Common myeloid progenitor, CD34-positive (primary cell): ENCODE measurements around the gene MRPL32.

Source experiments
- CTCF ChIA-PET: fragments of 350-600 bp; sonication (Branson Sonifier 250); formaldehyde crosslinking; loops from one replicate; lab custom pipeline; 2021; ENCODE audit warnings: antibody characterized with exemption; lab: Charles Lee
- POLR2A ChIA-PET: fragments of 350-600 bp; sonication (Branson Sonifier 250); formaldehyde crosslinking; loops from one replicate; lab custom pipeline; 2021; ENCODE audit warnings: antibody characterized with exemption; lab: Charles Lee
- DNase-seq, 3 donors: peaks; one replicate each; pipeline versions ENCODE4 v3.0.0 to v3.0.0-alpha.2; 2013
- H3K27ac ChIP-seq, 2 experiments: 1 replicate in 1 of 2; 2 replicates in 1 of 2; pipeline ENCODE4 v1.7.0; 2013; ENCODE audit warnings: inconsistent platforms in 2 of 2, low read length in 2 of 2, mild to moderate bottlenecking in 2 of 2, low read depth in 1 of 2, moderate library complexity in 1 of 2; ENCODE audit not compliant: severe bottlenecking in 2 of 2, insufficient read depth in 1 of 2, poor library complexity in 1 of 2
- H3K27me3 ChIP-seq, 5 experiments: replicated peaks in 2 of 5; 1 replicate in 3 of 5; 2 replicates in 2 of 5; pipeline versions ENCODE4 v1.6.1 to v1.7.0; 2013; ENCODE audit warnings: low read length in 4 of 5, mild to moderate bottlenecking in 2 of 5, moderate library complexity in 2 of 5, inconsistent platforms in 1 of 5; ENCODE audit not compliant: insufficient read depth in 5 of 5, control insufficient read depth in 4 of 5
- H3K36me3 ChIP-seq, 4 experiments: 1 replicate in 2 of 4; 2 replicates in 2 of 4; pipeline versions ENCODE4 v1.6.1 to v1.7.0; 2013; ENCODE audit warnings: low read length in 3 of 4, control low read depth in 1 of 4, mild to moderate bottlenecking in 1 of 4; ENCODE audit not compliant: control insufficient read depth in 4 of 4, insufficient read depth in 4 of 4
- H3K4me1 ChIP-seq, 4 experiments: 1 replicate in 3 of 4; 2 replicates in 1 of 4; pipeline versions ENCODE4 v1.6.1 to v1.7.1; 2013; ENCODE audit warnings: low read length in 3 of 4, mild to moderate bottlenecking in 3 of 4, control low read depth in 1 of 4, inconsistent platforms in 1 of 4, moderate library complexity in 1 of 4; ENCODE audit not compliant: control insufficient read depth in 4 of 4, insufficient read depth in 4 of 4; ENCODE audit errors: control extremely low read depth in 1 of 4
- H3K4me3 ChIP-seq, 7 experiments: 1 replicate in 4 of 7; 2 replicates in 3 of 7; pipeline versions ENCODE4 v1.5.1 to v1.7.0; 2013; ENCODE audit warnings: mild to moderate bottlenecking in 7 of 7, low read length in 6 of 7, moderate library complexity in 6 of 7, inconsistent platforms in 2 of 7, low read depth in 2 of 7, control low read depth in 1 of 7; ENCODE audit not compliant: insufficient read depth in 4 of 7, control insufficient read depth in 1 of 7; ENCODE audit errors: extremely low read depth in 1 of 7
- H3K9me3 ChIP-seq, 5 experiments: 1 replicate in 4 of 5; 2 replicates in 1 of 5; pipeline versions ENCODE4 v1.6.1 to v1.7.1; 2013; ENCODE audit warnings: low read length in 4 of 5, mild to moderate bottlenecking in 2 of 5, inconsistent platforms in 1 of 5, low read depth in 1 of 5, moderate library complexity in 1 of 5; ENCODE audit not compliant: control insufficient read depth in 4 of 5, insufficient read depth in 2 of 5; ENCODE audit errors: control extremely low read depth in 1 of 5
- WGBS: methylation state at CpG from one replicate; pipeline ENCODE4 v1.1.5; 2013; ENCODE audit not compliant: insufficient coverage; 5-methylcytosine and 5-hydroxymethylcytosine counted together

Gene MRPL32

DNA sequence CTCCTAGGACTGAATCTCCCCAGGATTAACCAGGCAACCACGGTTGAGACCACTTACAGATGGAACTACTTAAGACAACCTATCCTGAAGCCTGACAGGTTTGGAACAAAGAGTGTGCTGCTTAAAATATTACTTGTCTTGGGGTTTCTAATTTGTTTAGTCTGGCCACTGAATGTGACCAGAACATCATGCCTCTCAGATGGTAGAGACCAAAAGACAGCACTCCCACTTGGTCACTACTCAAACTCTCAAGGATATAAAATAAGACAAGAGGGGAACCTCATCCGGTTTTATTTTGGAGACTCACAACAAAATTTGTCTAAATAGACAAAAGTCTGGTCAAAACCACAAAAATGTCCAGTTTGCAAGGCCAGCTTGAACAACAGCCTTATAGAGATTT, 15.3 kb downstream of the MRPL32 start:
- peaks cover 0 to 14% (median 8%) of the 10 kb centered on the region in 4 experiments for H3K4me1 ChIP-seq
- H3K4me3 ChIP-seq = no peak overlapping the region
- POLR2A ChIA-PET = no interaction called here
- no peaks in the 10 kb centered on the region for H3K9me3 ChIP-seq
- no peaks in the 10 kb centered on the region for H3K27me3 ChIP-seq
- no peak overlapping the region for H3K27ac ChIP-seq
- CTCF ChIA-PET = interaction anchor here (1.4 to 2.4 kb wide), 2 partner anchors 12 kb away, joined by 5 to 8 read pairs; no protein-coding TSS in a partner anchor
- H3K36me3 ChIP-seq = no peaks in the 10 kb centered on the region
- 100% methylated on average over 2 of the region's 2 CpGs for WGBS
- no peak for DNase-seq

GRCh38 chr7:42950417-42950816, 18.2 kb downstream of the MRPL32 start:
- WGBS = no CpG with 5 or more reads among the region's 3 CpGs
- CTCF ChIA-PET = interaction anchor here (1.6 to 1.7 kb wide), 2 partner anchors 10 kb away, joined by 3 to 4 read pairs; no protein-coding TSS in a partner anchor

GRCh38 chr7:42952328-42952727, 20.2 kb downstream of the MRPL32 start:
- Histone ChIP-seq H3K9me3 (peaks cover 0 to 3% (median 0%) of the 10 kb centered on the region in 5 experiments), H3K27me3 (no peaks in the 10 kb centered on the region), H3K4me3 (no peak overlapping the region), H3K4me1 (no peaks in the 10 kb centered on the region), H3K27ac (no peak overlapping the region), H3K36me3 (no peaks in the 10 kb centered on the region)
- ChIA-PET POLR2A (no interaction called here), CTCF (interaction anchor here (1.6 kb wide), 1 partner anchor 9 kb away, joined by 4 read pairs; no protein-coding TSS in a partner anchor)
- DNase-seq = no peak
- WGBS = 94% methylated on average over 2 of the region's 4 CpGs

More at GRCh38 chr7:42950417-42950816, 18.2 kb downstream of the MRPL32 start:
- H3K4me3 ChIP-seq = no peak overlapping the region
- POLR2A ChIA-PET = no interaction called here
- H3K9me3 ChIP-seq = no peaks in the 10 kb centered on the region
- H3K36me3 ChIP-seq = no peaks in the 10 kb centered on the region
- no peaks in the 10 kb centered on the region for H3K27me3 ChIP-seq
- H3K27ac ChIP-seq = no peak overlapping the region
- peaks cover 0 to 11% (median 8%) of the 10 kb centered on the region in 4 experiments for H3K4me1 ChIP-seq
- DNase-seq = no peak

DNA sequence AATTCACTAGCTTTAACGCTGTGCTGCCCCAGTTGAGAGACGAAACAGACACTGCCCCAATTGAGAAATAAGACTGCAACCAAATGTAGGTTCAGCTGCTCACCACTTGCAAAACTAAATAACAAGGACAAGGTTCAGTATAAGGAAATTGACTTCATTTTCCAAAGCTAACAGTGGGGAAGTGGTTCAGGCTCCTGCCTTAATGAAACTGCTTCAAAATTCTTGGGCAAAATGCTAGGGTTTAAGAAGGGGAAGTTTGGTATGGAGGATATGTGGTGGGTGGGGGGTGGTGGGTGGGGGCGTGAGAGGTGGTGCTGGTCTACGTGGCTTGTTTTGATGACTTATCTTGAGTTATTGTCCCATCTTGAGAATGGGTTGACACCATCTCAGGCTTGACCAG, 21.8 kb downstream of the MRPL32 start:
- no peak for DNase-seq
- Histone ChIP-seq H3K4me1 (no peaks in the 10 kb centered on the region), H3K27me3 (no peaks in the 10 kb centered on the region), H3K4me3 (no peak overlapping the region), H3K36me3 (no peaks in the 10 kb centered on the region), H3K27ac (no peak overlapping the region), H3K9me3 (peaks cover 0 to 3% (median 0%) of the 10 kb centered on the region in 5 experiments)
- WGBS = 93% methylated on average over 3 of the region's 4 CpGs
- ChIA-PET POLR2A (interaction anchor here (0.6 kb wide), 1 partner anchor 126 kb away, joined by 3 read pairs; no protein-coding TSS in a partner anchor), CTCF (interaction anchor here (1.1 to 1.5 kb wide), 2 partner anchors 9 to 12 kb away, joined by 4 to 5 read pairs; no protein-coding TSS in a partner anchor)

DNA sequence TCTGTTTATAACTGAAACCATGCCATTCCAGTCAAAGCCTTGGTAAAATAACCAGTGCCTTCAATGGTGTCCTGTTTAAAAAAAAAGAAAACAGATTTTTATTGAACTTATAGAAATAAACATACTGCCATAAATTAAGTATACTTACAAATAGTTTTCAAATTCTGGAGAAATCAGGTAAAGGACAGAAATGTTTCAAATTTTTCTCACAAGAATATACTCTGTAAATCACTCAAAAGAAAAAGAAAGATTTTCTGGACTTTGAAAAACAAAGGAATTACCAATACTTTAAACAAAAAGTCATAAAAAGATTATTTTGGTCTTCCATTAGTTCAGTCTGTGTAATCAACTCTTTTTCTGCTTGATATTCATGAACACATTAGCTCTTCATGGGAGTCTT, 23.9 kb downstream of the MRPL32 start:
- H3K4me3 ChIP-seq = no peak overlapping the region
- POLR2A ChIA-PET = no interaction called here
- DNase-seq = no peak
- H3K27ac ChIP-seq = no peak overlapping the region
- H3K9me3 ChIP-seq = peaks cover 0 to 3% (median 0%) of the 10 kb centered on the region in 5 experiments
- H3K36me3 ChIP-seq = no peaks in the 10 kb centered on the region
- peaks cover 0 to 3% (median 0%) of the 10 kb centered on the region in 4 experiments for H3K4me1 ChIP-seq
- CTCF ChIA-PET = interaction anchor here (0.7 kb wide), 1 partner anchor 14 kb away, joined by 3 read pairs; no protein-coding TSS in a partner anchor
- H3K27me3 ChIP-seq = no peaks in the 10 kb centered on the region

DNA sequence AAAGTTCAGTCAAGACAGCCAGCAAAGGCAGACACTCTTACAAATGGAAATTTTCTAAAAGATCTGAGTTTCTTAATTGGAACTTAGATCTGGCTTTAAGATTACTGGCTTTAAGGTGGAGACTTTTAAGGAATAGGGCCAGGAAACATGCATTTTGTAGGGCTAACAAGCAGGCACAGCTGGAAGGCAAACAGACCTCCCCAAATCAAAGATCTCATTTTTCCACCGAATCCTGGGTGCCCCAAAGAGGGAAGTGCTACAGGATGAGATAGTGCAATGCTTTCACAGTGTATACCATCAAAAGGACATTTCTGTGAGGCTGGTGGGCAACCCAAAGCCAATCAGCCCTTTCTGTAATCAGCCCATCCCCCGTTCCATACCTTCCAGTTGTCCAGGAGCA, 27.4 kb downstream of the MRPL32 start:
- H3K4me1 ChIP-seq = peaks cover 0 to 4% (median 0%) of the 10 kb centered on the region in 4 experiments
- H3K27ac ChIP-seq = no peak overlapping the region
- H3K27me3 ChIP-seq = no peaks in the 10 kb centered on the region
- CTCF ChIA-PET = interaction anchor here (1.8 kb wide), 1 partner anchor 13 kb away, joined by 5 read pairs; no protein-coding TSS in a partner anchor
- POLR2A ChIA-PET = no interaction called here
- no peaks in the 10 kb centered on the region for H3K36me3 ChIP-seq
- H3K4me3 ChIP-seq = no peak overlapping the region
- no peak for DNase-seq
- H3K9me3 ChIP-seq = peaks cover 0 to 3% (median 0%) of the 10 kb centered on the region in 5 experiments
- 78% methylated on average over 1 of the region's 2 CpGs for WGBS

DNA sequence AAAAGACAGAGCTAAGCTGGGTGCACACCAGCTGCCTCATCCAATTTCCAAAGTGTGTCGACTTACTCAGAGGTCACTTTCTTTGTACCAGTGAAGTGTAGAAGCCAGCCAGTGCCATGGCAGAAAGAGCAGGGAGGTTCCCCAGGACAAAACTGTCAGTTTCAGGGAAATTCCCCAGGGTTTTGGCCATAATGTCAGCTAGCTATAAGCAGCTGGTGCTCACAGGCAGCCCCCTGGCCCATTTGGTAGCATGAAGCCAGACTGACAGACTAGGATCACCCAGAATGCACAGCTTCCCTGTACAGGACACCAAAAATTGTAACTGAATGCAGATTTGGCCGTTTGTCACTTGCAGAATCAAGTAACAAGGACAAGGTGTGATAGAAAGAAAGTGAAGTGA, 28.6 kb downstream of the MRPL32 start:
- Histone ChIP-seq H3K9me3 (peaks cover 0 to 3% (median 0%) of the 10 kb centered on the region in 5 experiments), H3K27me3 (no peaks in the 10 kb centered on the region), H3K4me1 (peaks cover 0 to 4% (median 0%) of the 10 kb centered on the region in 4 experiments), H3K36me3 (no peaks in the 10 kb centered on the region), H3K27ac (no peak overlapping the region), H3K4me3 (no peak overlapping the region)
- ChIA-PET POLR2A (no interaction called here), CTCF (interaction anchor here (1.2 to 1.3 kb wide), 2 partner anchors 9 to 20 kb away, joined by 4 to 5 read pairs; no protein-coding TSS in a partner anchor)
- 57% methylated on average over 2 of the region's 2 CpGs for WGBS
- DNase-seq = peak in 2 of 3 donors; percentile 6 to 17
